Hindlimb muscle (tissue), 1 donor: ENCODE measurements around the gene TEX50. TPM values are rescaled to one million over a fixed set of nuclear protein-coding genes. Genes with fewer than 3 reads are reported as not detected.
"Not testable (repeated sequence)": the region's sequence is repeated elsewhere in the genome, so short reads cannot be mapped to it uniquely, and the experiment has no call there.

Source experiments
- DNase-seq: peaks from one replicate; pipeline ENCODE4 v3.0.0-alpha.2; 2013
- polyA plus RNA-seq: library from polyadenylated mRNA; unstranded; fragments of 120-200 nt; gene quantifications from one replicate; pipeline ENCODE4 v1.2.1, GENCODE V29; 2013; ENCODE audit not compliant: insufficient read length

The TEX50 gene
- polyA plus RNA-seq, 1 donor, result not detected

GRCh38 chr1:173663159-173663558 lies 28.0 kb downstream of the TEX50 start:
- DNase-seq, result no peak

- DNase-seq, result no peak
Observed at GRCh38 chr1:173666646-173667045, 31.5 kb downstream of the TEX50 start.

GRCh38 chr1:173669491-173669941 lies 34.4 kb downstream of the TEX50 start, which contains the start of gene ANKRD45:
Gene ANKRD45 (minus strand): TSS chr1:173669851. CDS start chr1:173659418, 10,433 bp downstream.
- DNase-seq, result peak; percentile 29

- DNase-seq, result not testable (repeated sequence)
Observed at GRCh38 chr1:173674496-173674895, 39.4 kb downstream of the TEX50 start.

GRCh38 chr1:173680152-173680551 lies 45.0 kb downstream of the TEX50 start:
- DNase-seq, result not testable (repeated sequence)

GRCh38 chr1:173682184-173682583 lies 47.0 kb downstream of the TEX50 start:
- no peak for DNase-seq

GRCh38 chr1:173683838-173684237 lies 48.7 kb downstream of the TEX50 start:
- not testable (repeated sequence) for DNase-seq

GRCh38 chr1:173685121-173685520 lies 50.0 kb downstream of the TEX50 start:
- DNase-seq, result not testable (repeated sequence)

Other genes starting within 250 kb of the TEX50 start
- 561 TPM for gene PRDX6, start 158.0 kb upstream of the TEX50 start, polyA plus RNA-seq
- not detected for gene SLC9C2, start 32.3 kb upstream of the TEX50 start, polyA plus RNA-seq
- gene ANKRD45, start 34.5 kb downstream of the TEX50 start, polyA plus RNA-seq, result 0.31 TPM
- 21.5 TPM for gene KLHL20, start 79.6 kb downstream of the TEX50 start, polyA plus RNA-seq
- 13.6 TPM for gene DARS2, start 189.3 kb downstream of the TEX50 start, polyA plus RNA-seq
- 7.3 TPM for gene CENPL, start 189.5 kb downstream of the TEX50 start, polyA plus RNA-seq
- gene GAS5, start 232.7 kb downstream of the TEX50 start, polyA plus RNA-seq, result 565 TPM
- gene ZBTB37, start 233.0 kb downstream of the TEX50 start, polyA plus RNA-seq, result 6.1 TPM